ENCODE measurements around the gene ATRX. TPM values are rescaled to one million over a fixed set of nuclear protein-coding genes. Genes with fewer than 3 reads are reported as not detected.
"Not testable (repeated sequence)": the region's sequence is repeated elsewhere in the genome, so short reads cannot be mapped to it uniquely, and the experiment has no call there.

Gene ATRX
- total RNA-seq, 1 experiment from 2014 or later: 53.7 TPM

DNA sequence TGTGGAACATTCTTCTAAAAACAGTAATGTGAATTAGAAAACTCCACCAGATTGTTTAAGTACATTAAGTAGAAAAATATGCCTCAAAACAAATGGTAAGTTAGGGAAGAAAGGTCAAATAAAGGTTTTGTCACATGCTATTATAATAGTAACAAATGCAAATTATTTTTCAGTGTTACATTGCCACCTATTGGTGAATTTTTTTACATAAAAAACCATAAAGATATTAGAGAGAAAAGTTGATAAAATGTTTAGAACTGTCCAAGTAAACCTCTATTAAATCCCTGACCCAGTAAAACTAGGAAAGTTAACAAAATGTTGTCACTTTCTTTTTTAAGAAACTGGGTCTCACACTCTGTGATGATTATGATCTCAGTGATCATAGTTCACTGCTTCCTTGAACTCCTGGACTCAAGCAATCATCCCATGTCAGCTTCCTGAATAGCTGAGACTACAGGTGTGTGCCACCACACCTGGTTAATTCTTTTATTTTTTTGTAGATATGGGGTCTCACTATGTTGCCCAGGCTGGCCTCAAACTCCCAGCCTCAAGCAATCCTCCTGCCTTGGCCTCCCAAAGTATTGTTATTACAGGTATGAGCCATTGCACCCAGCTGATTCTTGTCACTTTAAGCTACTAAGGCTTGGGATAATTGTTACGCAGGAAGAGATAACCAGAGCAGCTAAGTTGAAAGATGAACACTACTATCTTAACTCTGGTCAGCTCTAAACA is 157.6 kb downstream of the ATRX start:
- Histone ChIP-seq H3K9me3 (replicated peaks) (no peaks in the 10 kb centered on the region), H3K4me3 (no peak overlapping the region), H3K27ac (no peak overlapping the region), H3K36me3 (peaks cover 5% of the 10 kb centered on the region), H3K27me3 (replicated peaks) (no peaks in the 10 kb centered on the region), H3K4me1 (replicated peaks) (no peaks in the 10 kb centered on the region)
- no peak for DNase-seq (ENCODE audit: low read depth in 1 of 2, low spot score in 2 of 2)

DNA sequence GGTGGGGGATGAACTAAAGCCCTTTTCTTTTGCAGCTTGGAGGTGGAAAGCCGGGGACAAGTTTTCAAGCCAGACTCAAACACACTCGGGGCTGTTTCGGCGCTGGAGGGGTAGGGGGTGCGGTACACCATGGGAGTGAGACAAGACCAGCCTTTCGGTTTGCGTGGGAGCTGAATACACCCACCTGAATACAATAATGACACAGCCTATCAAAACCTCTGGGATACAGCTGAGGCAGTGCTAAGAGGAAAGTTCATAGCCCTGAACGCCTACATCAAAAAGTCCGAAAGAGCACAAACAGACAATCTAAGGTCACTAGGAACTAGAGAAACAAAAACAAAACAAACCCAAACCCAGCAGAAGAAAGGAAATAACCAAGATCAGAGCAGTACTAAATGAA is 163.3 kb downstream of the ATRX start:
- H3K4me3 ChIP-seq: no peak overlapping the region
- H3K27ac ChIP-seq: no peak overlapping the region
- no peaks in the 10 kb centered on the region for H3K9me3 ChIP-seq (replicated peaks)
- H3K36me3 ChIP-seq: no peaks in the 10 kb centered on the region
- H3K4me1 ChIP-seq (replicated peaks): no peaks in the 10 kb centered on the region
- no peak for DNase-seq (ENCODE audit: low read depth in 1 of 2, low spot score in 2 of 2)
- no peaks in the 10 kb centered on the region for H3K27me3 ChIP-seq (replicated peaks)

DNA sequence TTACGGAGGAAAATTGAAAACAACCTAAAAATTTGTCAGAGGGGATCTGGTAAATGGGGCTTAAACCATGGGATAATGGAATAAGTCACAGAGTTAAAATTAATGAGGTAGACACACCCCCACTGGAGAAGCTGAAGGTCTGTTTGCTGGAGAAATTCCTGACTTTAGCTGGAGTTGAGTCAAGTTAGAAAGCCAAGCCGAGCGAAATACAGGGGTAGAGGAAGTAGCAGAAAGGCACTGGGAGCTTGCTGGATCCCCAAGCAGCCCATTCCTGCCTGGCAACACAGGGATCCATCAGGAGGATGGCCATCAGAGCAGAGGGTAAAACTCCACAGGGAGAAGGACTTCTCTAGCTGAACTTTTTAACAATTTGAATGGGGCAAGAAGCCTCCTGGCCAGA is 163.8 kb downstream of the ATRX start:
- H3K4me3 ChIP-seq: no peak overlapping the region
- H3K4me1 ChIP-seq (replicated peaks): no peaks in the 10 kb centered on the region
- H3K36me3 ChIP-seq: no peaks in the 10 kb centered on the region
- no peaks in the 10 kb centered on the region for H3K9me3 ChIP-seq (replicated peaks)
- DNase-seq (ENCODE audit: low read depth in 1 of 2, low spot score in 2 of 2): no peak
- H3K27ac ChIP-seq: no peak overlapping the region
- no peaks in the 10 kb centered on the region for H3K27me3 ChIP-seq (replicated peaks)

DNA sequence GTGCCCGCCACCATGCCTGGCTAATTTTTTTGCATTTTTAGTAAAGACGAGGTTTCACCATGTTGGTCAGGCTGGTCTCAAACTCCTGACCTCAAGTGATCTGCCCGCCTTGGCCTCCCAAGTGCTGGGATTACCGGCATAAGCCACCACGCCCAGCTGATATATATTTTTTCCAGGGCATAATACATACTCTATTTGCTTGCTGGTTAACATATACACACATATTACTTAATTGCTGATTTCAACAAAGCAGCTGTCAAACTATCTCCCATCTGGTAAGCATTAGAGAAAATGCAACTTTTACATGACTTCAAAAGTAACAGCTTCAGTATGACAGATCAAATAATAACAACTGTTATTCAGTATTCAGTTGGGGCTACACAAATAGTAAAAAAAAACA is 164.6 kb downstream of the ATRX start:
- H3K9me3 ChIP-seq (replicated peaks); DNase-seq (ENCODE audit: low read depth in 1 of 2, low spot score in 2 of 2); H3K36me3 ChIP-seq; H3K4me1 ChIP-seq (replicated peaks); H3K27ac ChIP-seq; H3K4me3 ChIP-seq; H3K27me3 ChIP-seq (replicated peaks): not testable (repeated sequence)

DNA sequence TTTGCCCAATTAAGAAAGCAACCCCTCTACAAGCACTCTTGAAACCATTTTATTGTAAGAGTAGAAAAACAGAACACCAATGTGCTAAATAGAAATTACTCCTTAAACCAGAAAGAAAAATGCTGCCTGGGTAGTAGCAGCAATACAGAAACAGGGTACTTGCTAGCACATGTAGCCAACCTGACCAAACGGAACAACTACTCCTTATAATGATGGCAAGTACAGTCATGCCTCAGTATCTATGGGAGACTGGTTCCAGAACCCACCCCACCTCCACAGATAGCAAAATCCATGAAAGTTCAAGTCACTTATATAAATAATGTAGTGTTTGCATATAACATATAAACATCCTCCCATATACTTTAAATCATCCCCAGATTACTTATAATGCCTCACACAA is 168.8 kb downstream of the ATRX start:
- Histone ChIP-seq H3K4me1 (replicated peaks) (no peaks in the 10 kb centered on the region), H3K36me3 (peaks cover 4% of the 10 kb centered on the region), H3K4me3 (no peak overlapping the region), H3K9me3 (replicated peaks) (no peaks in the 10 kb centered on the region), H3K27ac (no peak overlapping the region), H3K27me3 (replicated peaks) (no peaks in the 10 kb centered on the region)
- DNase-seq (ENCODE audit: low read depth in 1 of 2, low spot score in 2 of 2): no peak

DNA sequence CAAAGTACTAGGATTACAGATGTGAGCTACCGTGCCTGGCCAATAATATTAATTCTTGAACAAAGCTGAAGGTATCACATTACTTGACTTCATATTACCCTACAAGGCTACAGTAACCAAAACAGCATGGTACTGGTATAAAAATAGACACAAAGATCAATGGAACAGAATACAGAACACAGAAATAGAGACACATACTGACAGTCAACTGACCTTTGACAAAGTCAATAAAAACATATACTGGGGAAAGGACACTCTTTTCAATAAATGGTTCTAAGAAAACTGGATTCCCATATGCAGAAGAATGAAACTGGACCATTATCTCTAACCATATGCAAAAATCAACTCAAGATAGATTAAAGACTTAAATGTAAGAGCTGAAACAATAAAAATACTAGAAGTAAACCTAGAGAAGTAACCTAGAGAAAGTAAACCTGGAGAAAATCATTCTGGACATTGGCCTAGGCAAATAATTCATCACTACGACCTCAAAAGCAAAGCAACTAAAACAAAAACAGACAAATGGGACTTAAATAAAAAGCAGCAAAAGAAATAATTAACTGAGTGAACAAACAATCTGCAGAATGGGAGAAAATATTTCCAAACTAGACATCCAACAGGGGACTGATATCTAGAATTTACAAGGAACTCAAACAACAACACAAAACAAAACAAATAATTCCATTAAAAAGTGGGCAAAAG is 182.2 kb downstream of the ATRX start:
- no peaks in the 10 kb centered on the region for H3K27me3 ChIP-seq (replicated peaks)
- no peak for DNase-seq (ENCODE audit: low read depth in 1 of 2, low spot score in 2 of 2)
- H3K9me3 ChIP-seq (replicated peaks): no peaks in the 10 kb centered on the region
- H3K27ac ChIP-seq: no peak overlapping the region
- H3K36me3 ChIP-seq: no peaks in the 10 kb centered on the region
- H3K4me3 ChIP-seq: no peak overlapping the region
- H3K4me1 ChIP-seq (replicated peaks): no peaks in the 10 kb centered on the region

DNA sequence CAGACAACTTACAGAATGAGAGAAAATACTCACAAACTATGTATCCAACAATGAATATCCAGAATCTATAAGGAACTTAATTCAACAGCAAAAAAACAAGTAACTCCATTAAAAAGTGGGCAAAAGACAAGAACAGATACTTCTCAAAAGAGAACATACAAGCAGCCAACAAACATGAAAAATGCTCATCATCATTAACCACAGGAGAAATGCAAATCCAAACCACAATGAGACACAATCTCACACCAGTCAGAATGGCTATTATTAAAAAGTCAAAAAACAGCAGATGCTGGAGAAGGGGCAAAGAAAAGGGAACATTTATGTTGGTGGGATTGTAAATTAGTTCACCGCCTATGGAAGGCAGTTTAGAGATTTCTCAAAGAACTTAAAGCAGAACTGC is 188.5 kb downstream of the ATRX start:
- Histone ChIP-seq H3K27me3 (replicated peaks) (no peaks in the 10 kb centered on the region), H3K27ac (no peak overlapping the region), H3K4me1 (replicated peaks) (peaks cover 5% of the 10 kb centered on the region; the same call in 1 of the 2 replicates), H3K9me3 (replicated peaks) (no peaks in the 10 kb centered on the region), H3K36me3 (0 out of 2 replicates have a peak, but pooled peaks cover 5% of the 10 kb centered on the region), H3K4me3 (no peak overlapping the region)
- DNase-seq (ENCODE audit: low read depth in 1 of 2, low spot score in 2 of 2): no peak

DNA sequence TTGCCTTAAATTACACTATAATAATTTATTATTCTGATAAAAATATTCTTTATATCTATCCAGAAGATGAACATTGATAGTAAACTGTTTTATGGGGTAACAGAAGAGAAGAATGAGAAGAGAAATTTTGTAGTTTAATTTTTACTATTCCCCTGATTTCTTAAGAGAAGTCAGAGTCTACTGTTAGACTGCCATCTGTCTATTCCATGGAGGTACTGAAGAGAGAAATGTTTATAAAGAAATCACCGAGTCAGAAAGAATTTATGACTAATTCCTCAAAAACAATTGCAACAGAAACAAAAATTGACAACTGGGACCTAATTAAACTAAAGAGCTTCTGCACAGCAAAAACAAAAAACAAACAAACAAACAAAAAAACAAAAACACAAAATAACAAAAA is 188.9 kb downstream of the ATRX start:
- H3K4me1 ChIP-seq (replicated peaks): peaks cover 5% of the 10 kb centered on the region; the same call in 1 of the 2 replicates
- H3K9me3 ChIP-seq (replicated peaks): no peaks in the 10 kb centered on the region
- H3K36me3 ChIP-seq: 0 out of 2 replicates have a peak, but pooled peaks cover 5% of the 10 kb centered on the region
- no peaks in the 10 kb centered on the region for H3K27me3 ChIP-seq (replicated peaks)
- no peak overlapping the region for H3K4me3 ChIP-seq
- no peak overlapping the region for H3K27ac ChIP-seq
- DNase-seq (ENCODE audit: low read depth in 1 of 2, low spot score in 2 of 2): peak in 1 of 2 experiments; percentile 5

DNA sequence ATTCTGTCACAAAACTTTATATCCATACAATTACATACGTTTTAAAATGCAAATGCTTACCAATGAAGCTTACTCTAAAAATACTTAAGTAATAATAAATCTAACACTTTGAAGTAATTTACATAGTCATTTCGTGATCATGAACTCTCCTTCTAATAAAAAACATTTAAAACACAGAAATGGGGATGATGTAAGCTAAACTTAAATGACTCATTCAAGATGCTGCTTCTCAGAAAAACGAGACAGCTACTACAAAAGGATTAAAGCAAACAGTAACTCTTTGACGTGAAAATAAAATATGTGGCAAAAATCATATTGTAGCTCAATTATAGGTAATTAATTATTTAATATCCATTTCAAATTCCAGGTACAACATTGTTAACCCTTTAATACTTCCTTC is 190.2 kb downstream of the ATRX start:
- DNase-seq (ENCODE audit: low read depth in 1 of 2, low spot score in 2 of 2): no peak
- Histone ChIP-seq H3K36me3 (0 out of 2 replicates have a peak, but pooled peaks cover 5% of the 10 kb centered on the region), H3K4me1 (replicated peaks) (peaks cover 5% of the 10 kb centered on the region; the same call in 1 of the 2 replicates)

DNA sequence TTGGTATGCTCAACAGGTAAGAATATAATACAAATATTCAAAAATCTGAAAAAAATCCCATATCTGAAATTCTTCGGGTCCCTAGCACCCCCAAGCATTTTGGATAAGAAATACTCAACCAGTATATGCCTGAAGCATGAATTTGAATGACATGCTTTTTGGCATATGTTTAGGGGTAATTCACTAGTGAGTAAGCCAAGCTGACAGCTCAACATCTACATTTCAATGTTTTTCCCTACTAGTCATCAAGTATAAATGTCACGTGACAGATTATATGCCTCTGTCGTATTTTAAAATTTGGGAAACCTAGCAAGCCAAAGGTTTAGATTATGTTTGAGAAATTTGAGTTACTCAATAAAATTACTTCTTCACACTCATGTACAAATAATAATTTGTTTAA is 213.7 kb downstream of the ATRX start:
- no peak overlapping the region for H3K27ac ChIP-seq
- no peak overlapping the region for H3K4me3 ChIP-seq
- H3K27me3 ChIP-seq (replicated peaks): no peaks in the 10 kb centered on the region
- no peaks in the 10 kb centered on the region for H3K9me3 ChIP-seq (replicated peaks)
- no peak for DNase-seq (ENCODE audit: low read depth in 1 of 2, low spot score in 2 of 2)
- H3K4me1 ChIP-seq (replicated peaks): no peaks in the 10 kb centered on the region
- H3K36me3 ChIP-seq: no peaks in the 10 kb centered on the region

More for the DNA sequence above, 190.2 kb downstream of the ATRX start:
- Histone ChIP-seq H3K27me3 (replicated peaks) (no peaks in the 10 kb centered on the region), H3K9me3 (replicated peaks) (no peaks in the 10 kb centered on the region), H3K4me3 (no peak overlapping the region), H3K27ac (no peak overlapping the region)

DNA sequence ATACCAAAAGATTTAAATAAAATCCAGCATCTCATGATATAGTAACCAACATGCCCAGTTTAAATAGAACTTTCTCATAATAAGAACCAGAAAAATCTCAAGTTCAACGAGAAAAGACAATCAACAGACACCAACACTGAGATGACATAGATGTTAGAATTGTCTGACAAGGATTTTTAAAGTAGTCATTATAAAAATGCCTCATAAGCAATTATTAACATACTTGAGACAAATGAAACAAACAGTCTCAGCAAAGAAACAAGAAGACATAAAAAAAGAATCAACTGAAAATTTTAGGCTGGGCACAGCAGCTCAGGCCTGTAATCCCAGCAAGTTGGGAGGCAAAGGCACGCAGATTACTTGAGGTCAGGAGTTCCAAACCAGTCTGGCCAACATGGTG is 220.7 kb downstream of the ATRX start:
- Histone ChIP-seq H3K4me3 (no peak overlapping the region), H3K9me3 (replicated peaks) (no peaks in the 10 kb centered on the region), H3K27me3 (replicated peaks) (no peaks in the 10 kb centered on the region), H3K4me1 (replicated peaks) (no peaks in the 10 kb centered on the region), H3K27ac (no peak overlapping the region), H3K36me3 (no peaks in the 10 kb centered on the region)
- no peak for DNase-seq (ENCODE audit: low read depth in 1 of 2, low spot score in 2 of 2)

DNA sequence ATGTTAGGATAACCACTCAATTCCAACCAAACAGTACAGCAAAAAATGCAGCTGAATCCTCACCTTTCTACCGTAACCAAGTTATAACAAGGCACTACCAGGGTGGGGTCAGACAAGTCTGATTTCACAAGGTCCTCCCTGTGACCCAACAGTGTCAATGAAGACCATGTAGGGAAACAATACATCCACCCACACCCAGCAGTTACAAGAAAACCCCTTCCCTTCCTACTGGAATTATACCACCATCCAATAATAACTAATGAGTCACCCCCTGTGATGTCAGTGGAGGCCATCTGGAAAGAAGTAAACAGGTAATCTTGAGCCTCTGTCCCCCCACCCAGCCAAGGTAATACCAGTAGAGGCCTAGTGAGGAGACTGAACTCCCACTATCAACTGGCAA is 221.2 kb downstream of the ATRX start:
- no peak for DNase-seq (ENCODE audit: low read depth in 1 of 2, low spot score in 2 of 2)
- Histone ChIP-seq H3K27ac (no peak overlapping the region), H3K4me1 (replicated peaks) (no peaks in the 10 kb centered on the region), H3K4me3 (no peak overlapping the region), H3K27me3 (replicated peaks) (no peaks in the 10 kb centered on the region), H3K9me3 (replicated peaks) (no peaks in the 10 kb centered on the region), H3K36me3 (no peaks in the 10 kb centered on the region)

DNA sequence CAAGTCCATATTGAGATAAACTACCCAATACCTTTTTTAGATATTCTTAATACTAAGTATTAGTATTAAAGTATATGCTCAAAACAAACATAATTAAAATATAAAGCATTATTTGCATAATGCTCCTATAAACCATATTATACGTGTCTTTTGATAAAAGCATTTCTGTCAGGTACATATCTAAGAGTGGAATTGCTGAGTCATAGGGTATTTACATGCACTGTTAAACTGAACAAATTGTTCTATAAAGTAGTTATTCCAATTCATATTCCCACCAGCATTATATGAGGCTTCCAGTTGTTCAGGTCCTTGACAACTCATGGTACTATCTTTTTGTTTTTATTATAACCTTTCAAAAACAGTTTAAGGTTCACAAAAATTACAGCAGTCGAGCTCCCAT is 224.6 kb downstream of the ATRX start:
- Histone ChIP-seq H3K27ac (no peak overlapping the region), H3K36me3 (no peaks in the 10 kb centered on the region), H3K4me1 (replicated peaks) (no peaks in the 10 kb centered on the region), H3K4me3 (no peak overlapping the region), H3K27me3 (replicated peaks) (no peaks in the 10 kb centered on the region), H3K9me3 (replicated peaks) (no peaks in the 10 kb centered on the region)
- DNase-seq (ENCODE audit: low read depth in 1 of 2, low spot score in 2 of 2): no peak

DNA sequence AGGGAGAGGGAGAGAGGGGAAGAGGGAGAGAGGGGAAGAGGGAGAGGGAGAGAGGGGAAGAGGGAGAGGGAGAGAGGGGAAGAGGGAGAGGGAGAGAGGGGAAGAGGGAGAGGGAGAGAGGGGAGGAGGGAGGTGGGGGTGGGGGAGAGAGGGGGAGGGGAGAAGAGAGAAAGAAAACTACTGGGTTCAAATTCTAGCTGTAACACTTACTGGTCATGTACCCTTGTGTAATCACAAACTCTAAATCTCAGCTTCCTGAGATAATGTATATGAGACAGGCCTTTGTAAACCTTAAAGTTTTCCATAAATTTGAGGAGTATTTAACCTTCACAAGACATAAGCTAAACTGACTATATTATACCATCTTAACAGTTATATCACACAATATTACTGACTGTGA is 229.7 kb downstream of the ATRX start:
- Histone ChIP-seq H3K27ac (no peak overlapping the region), H3K27me3 (replicated peaks) (no peaks in the 10 kb centered on the region), H3K4me1 (replicated peaks) (no peaks in the 10 kb centered on the region), H3K9me3 (replicated peaks) (no peaks in the 10 kb centered on the region), H3K4me3 (no peak overlapping the region), H3K36me3 (no peaks in the 10 kb centered on the region)
- no peak for DNase-seq (ENCODE audit: low read depth in 1 of 2, low spot score in 2 of 2)

Measured in SJSA1 (cell line).